ENCODE data around the gene CHAF1A. TPM values are rescaled to one million over a fixed set of nuclear protein-coding genes. Genes with fewer than 3 reads are reported as not detected.

CHAF1A gene
- total RNA-seq, 1 donor from 2014 or later: 87.8 TPM

DNA sequence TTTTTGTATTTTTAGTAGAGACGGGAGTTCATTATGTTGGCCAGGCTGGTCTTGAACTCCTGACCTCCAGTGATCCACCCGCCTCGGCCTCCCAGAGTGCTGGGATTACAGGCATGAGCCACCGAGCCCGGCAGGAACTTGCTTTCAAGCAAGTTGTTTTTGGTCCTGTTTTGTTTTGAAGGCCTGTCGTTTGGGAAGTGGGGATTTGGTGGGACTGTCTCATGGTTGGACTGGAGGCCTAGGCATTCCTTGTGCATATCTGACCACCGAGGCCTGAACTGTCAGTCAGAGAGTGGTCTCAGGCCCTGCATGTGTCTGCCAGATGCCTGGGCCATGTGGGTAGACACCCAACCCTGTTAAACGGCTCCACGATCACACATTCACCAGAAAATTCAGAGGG, 28.9 kb downstream of the CHAF1A start:
- Mint-ChIP-seq H3K36me3 (ENCODE audit: low read depth) (peaks cover 68% of the 10 kb centered on the region), H3K4me3 (ENCODE audit: low read depth) (no peak overlapping the region), H3K27me3 (ENCODE audit: low read depth) (no peaks in the 10 kb centered on the region), H3K27ac (no peak overlapping the region), H3K4me1 (ENCODE audit: low read depth) (no peaks in the 10 kb centered on the region), H3K9me3 (no peaks in the 10 kb centered on the region)
- no peak for DNase-seq (ENCODE audit: low spot score)
- intact Hi-C loops (cut with micrococcal nuclease): no loop called here

DNA sequence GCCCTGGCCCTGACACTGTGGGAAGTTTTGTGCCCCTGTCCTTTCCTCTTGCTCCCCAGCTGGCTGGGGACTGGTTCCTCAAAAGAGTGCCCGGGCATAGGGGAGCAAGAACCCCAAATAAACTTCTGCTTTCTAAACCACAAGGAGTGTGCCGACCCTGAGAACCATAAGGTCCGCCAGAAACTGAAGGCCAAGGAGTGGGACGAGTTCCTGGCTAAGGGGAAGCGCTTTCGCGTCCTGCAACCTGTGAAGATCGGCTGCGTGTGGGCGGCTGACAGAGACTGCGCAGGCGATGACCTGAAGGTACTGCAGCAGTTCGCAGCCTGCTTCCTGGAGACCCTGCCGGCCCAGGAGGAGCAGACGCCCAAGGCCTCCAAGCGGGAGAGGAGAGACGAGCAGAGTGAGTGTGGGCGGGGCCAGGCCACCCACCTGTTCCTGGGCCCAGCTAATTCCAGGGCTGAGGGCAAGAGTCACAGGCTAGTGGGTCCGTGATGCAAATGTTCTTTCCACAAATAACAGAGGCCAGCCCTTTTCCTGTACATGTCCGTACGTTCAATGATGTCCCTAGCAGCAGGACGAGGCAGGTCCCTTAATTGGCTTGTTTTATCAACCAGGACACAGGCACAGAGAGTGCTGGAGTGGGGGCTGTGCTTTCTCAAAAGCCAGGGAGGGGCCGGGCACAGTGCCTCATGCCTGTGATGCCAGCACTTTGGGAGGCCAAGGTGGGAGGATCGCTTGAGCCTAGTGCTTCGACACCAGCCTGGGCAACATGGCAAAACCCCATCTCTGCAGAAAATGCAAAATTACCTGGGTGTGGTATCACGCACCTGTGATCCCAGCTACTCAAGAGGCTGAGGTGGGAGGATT, 29.6 kb downstream of the CHAF1A start:
- no peak for DNase-seq (ENCODE audit: low spot score)
- Mint-ChIP-seq H3K4me3 (ENCODE audit: low read depth) (no peak overlapping the region), H3K36me3 (ENCODE audit: low read depth) (peaks cover 68% of the 10 kb centered on the region), H3K4me1 (ENCODE audit: low read depth) (no peaks in the 10 kb centered on the region), H3K9me3 (no peaks in the 10 kb centered on the region), H3K27ac (no peak overlapping the region), H3K27me3 (ENCODE audit: low read depth) (no peaks in the 10 kb centered on the region)
- intact Hi-C loops (cut with micrococcal nuclease): no loop called here

DNA sequence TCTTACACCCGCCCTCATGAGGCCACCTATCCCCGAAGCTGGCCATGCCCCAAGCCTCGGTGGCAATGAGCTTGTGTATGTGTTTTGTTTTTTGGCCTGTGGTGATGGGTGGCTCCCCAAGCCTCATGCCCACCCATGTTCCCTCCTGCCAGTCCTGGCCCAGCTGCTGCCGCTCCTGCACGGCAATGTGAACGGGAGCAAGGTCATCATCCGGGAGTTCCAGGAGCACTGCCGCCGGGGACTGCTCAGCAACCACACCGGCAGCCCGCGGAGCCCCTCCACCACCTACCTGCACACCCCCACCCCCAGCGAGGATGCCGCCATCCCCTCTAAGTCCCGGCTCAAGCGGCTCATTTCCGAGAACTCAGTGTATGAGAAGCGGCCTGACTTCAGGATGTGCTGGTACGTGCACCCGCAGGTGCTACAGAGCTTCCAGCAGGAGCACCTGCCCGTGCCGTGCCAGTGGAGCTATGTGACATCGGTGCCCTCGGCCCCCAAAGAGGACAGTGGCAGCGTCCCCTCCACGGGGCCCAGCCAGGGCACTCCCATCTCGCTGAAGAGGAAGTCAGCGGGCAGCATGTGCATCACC, 30.6 kb downstream of the CHAF1A start:
- no peak overlapping the region for H3K27ac Mint-ChIP-seq
- H3K27me3 Mint-ChIP-seq (ENCODE audit: low read depth): no peaks in the 10 kb centered on the region
- no peaks in the 10 kb centered on the region for H3K4me1 Mint-ChIP-seq (ENCODE audit: low read depth)
- intact Hi-C loops (cut with micrococcal nuclease): no loop called here
- H3K4me3 Mint-ChIP-seq (ENCODE audit: low read depth): no peak overlapping the region
- no peak for DNase-seq (ENCODE audit: low spot score)
- no peaks in the 10 kb centered on the region for H3K9me3 Mint-ChIP-seq
- H3K36me3 Mint-ChIP-seq (ENCODE audit: low read depth): peaks cover 70% of the 10 kb centered on the region

DNA sequence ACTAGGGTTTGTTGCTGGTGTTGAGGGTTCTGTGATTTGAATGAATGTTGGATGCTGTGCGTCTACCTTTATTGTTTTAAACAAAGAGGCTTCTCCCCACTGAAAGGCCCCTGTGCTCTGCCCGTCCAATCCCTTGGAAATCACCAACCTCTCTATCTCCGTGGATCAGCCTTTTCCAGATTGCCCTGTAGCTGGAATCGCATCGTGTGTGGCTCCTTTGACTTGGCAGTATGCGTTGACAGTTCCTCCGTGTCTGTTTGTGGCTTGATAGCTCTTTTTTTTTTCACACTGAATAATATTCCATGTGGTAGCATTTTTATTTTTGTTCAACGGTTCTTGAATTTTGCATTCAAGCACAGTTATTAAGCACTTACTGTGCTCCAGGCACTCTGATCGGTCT, 32.0 kb downstream of the CHAF1A start:
- peaks cover 63% of the 10 kb centered on the region for H3K36me3 Mint-ChIP-seq (ENCODE audit: low read depth)
- no peak overlapping the region for H3K27ac Mint-ChIP-seq

DNA sequence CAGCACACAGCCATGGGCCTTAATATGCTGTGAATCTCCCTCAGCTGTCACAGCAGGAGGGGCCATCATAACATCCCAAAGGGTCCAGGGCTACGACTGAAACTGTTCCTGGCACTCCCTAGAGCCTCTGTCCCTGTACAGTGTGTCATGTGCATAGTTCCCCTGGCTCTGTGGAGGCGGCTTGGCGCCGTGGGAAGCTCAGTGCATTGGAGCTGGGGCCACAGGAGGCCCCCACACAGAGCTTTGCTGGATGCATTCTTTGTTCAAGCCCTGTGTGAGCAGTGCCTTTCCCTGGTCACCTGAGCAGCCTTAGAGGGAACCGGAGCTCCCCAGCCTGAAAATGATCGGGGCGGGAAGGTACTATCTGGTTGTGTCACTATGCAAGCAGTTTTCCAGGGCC, 33.8 kb downstream of the CHAF1A start:
- Mint-ChIP-seq H3K9me3 (no peaks in the 10 kb centered on the region), H3K27ac (no peak overlapping the region), H3K36me3 (ENCODE audit: low read depth) (peaks cover 59% of the 10 kb centered on the region), H3K27me3 (ENCODE audit: low read depth) (no peaks in the 10 kb centered on the region), H3K4me3 (ENCODE audit: low read depth) (no peak overlapping the region), H3K4me1 (ENCODE audit: low read depth) (no peaks in the 10 kb centered on the region)
- no peak for DNase-seq (ENCODE audit: low spot score)
- intact Hi-C loops (cut with micrococcal nuclease): no loop called here

More for the DNA sequence above, 32.0 kb downstream of the CHAF1A start:
- H3K4me3 Mint-ChIP-seq (ENCODE audit: low read depth): no peak overlapping the region
- no peak for DNase-seq (ENCODE audit: low spot score)
- no peaks in the 10 kb centered on the region for H3K27me3 Mint-ChIP-seq (ENCODE audit: low read depth)
- no peaks in the 10 kb centered on the region for H3K9me3 Mint-ChIP-seq
- no peaks in the 10 kb centered on the region for H3K4me1 Mint-ChIP-seq (ENCODE audit: low read depth)
- intact Hi-C loops (cut with micrococcal nuclease): no loop called here

DNA sequence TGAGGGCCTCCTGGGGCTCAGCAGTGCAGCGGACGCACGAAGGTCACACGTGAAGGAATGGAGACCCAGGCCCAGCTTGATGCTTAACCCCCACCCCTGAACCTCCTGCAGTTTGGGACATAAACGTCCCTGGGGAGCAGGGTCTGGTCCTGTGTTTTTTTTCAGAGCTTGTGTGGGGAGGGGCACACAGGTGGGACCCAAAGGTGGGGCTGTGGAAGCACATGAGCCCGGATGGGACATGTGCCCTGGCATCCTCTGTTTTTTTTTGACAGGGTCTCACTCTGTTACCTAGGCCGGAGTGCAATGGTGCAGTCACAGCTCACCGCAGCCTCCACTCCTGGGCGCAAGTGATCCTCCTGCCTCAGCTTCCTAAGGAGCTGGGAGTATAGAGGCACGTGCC, 34.7 kb downstream of the CHAF1A start:
- intact Hi-C loops (cut with micrococcal nuclease): no loop called here
- no peak for DNase-seq (ENCODE audit: low spot score)
- Mint-ChIP-seq H3K36me3 (ENCODE audit: low read depth) (peaks cover 53% of the 10 kb centered on the region), H3K4me1 (ENCODE audit: low read depth) (no peaks in the 10 kb centered on the region), H3K9me3 (no peaks in the 10 kb centered on the region), H3K27ac (no peak overlapping the region), H3K4me3 (ENCODE audit: low read depth) (no peak overlapping the region), H3K27me3 (ENCODE audit: low read depth) (no peaks in the 10 kb centered on the region)

DNA sequence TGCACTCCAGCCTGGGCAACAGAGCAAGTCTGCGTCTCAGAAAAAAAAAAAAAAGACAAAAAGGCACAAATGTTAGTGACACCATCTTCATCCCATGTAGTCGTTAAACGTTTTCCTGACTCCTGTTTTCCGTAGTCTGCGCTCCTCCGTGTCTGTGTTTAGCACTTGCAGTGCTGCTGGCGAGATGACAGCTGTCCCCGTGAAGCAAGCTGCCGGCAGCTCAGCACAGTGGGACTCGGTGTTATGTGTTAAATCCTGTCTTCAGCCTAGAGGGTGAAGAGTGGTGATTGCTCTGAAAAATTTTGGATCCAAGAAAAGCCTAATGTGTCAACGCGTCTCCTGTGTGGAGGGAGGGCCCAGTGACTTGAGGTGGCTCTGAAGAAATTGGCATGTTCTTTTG, 36.8 kb downstream of the CHAF1A start:
- Mint-ChIP-seq H3K4me3 (ENCODE audit: low read depth) (no peak overlapping the region), H3K9me3 (no peaks in the 10 kb centered on the region), H3K27ac (no peak overlapping the region), H3K27me3 (ENCODE audit: low read depth) (no peaks in the 10 kb centered on the region), H3K4me1 (ENCODE audit: low read depth) (no peaks in the 10 kb centered on the region), H3K36me3 (ENCODE audit: low read depth) (peaks cover 41% of the 10 kb centered on the region)
- DNase-seq (ENCODE audit: low spot score): no peak
- intact Hi-C loops (cut with micrococcal nuclease): no loop called here

DNA sequence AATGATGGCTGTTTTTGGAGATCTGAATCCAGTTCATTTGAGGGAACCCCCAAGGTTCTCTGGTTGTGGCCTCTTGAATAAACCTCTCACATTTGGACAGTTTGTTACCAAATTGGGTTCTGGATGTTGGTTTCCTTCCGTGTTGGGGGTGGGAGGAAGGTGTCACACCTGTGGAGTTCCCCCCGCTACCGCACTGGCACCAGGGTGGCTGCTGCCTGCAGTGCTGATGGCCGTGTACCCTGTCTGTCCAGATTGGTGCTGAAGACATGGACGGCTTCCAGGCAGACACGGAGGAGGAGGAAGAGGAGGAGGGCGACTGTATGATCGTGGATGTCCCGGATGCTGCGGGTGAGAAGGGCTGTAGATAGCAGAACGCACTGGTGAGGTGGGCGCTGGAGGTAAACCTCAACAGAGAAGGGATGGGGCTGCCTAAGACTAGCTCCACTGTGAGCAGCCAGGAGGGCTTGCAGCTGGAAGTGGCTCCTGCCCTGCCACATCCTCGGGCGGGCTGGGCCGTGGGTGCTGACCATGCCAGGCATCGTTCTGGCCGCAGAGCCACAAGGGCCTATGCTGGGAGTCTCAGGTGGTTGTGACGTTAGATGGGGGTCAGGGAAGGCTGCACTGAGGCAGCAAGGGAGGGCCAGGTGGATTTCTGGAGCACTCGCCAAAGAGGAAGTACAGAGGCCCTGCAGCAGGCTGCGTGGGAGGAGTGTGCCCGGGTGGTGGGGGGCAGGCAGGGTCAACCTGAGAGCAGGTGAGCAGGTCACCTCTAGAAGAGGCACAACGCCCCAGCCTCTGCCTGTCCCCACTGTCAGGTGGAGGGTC, 39.8 kb downstream of the CHAF1A start:
- no peaks in the 10 kb centered on the region for H3K4me1 Mint-ChIP-seq (ENCODE audit: low read depth)
- no peak overlapping the region for H3K4me3 Mint-ChIP-seq (ENCODE audit: low read depth)
- DNase-seq (ENCODE audit: low spot score): no peak
- H3K27ac Mint-ChIP-seq: peak overlapping the region; percentile 11
- peaks cover 38% of the 10 kb centered on the region for H3K36me3 Mint-ChIP-seq (ENCODE audit: low read depth)
- H3K27me3 Mint-ChIP-seq (ENCODE audit: low read depth): no peaks in the 10 kb centered on the region
- intact Hi-C loops (cut with micrococcal nuclease): no loop called here
- no peaks in the 10 kb centered on the region for H3K9me3 Mint-ChIP-seq

DNA sequence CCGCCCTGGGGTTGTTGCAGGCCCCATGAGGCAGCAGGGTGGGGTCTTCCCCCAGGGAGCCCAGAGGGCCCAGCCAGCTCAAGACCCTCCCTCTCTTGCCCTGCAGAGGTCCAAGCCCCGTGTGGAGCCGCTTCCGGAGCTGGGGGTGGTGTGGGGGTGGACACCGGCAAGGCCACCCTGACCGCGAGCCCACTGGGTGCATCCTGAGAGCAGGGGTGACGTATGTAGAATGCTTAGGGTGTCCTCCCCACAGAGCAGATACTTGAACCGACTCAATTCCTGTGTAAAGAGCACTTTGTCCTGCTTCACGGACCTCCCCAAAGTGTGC, 40.3 kb downstream of the CHAF1A start:
- intact Hi-C loops (cut with micrococcal nuclease): no loop called here
- H3K36me3 Mint-ChIP-seq (ENCODE audit: low read depth): peaks cover 38% of the 10 kb centered on the region
- DNase-seq (ENCODE audit: low spot score): no peak
- no peak overlapping the region for H3K4me3 Mint-ChIP-seq (ENCODE audit: low read depth)
- no peaks in the 10 kb centered on the region for H3K27me3 Mint-ChIP-seq (ENCODE audit: low read depth)
- no peaks in the 10 kb centered on the region for H3K4me1 Mint-ChIP-seq (ENCODE audit: low read depth)
- no peaks in the 10 kb centered on the region for H3K9me3 Mint-ChIP-seq
- no peak overlapping the region for H3K27ac Mint-ChIP-seq

DNA sequence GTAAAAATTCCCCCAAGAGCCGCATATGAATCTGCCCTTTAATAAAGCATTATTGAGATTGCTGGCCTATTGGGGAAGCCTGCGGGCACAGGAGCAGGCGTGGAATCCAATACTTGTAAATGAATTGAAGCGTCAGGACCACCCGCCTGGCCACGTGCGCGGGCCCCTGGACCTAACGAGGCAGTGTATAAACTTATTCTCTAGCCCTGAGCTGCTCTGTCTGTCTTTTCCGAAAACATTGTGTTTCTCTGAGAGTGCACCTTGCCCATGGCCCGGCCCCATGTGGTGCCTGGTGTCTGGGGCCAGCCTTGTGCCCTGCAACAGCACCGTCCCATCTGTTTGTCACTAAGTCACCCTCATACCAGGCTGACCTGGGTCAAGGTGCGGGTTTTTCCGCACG, 40.7 kb downstream of the CHAF1A start:
- intact Hi-C loops (cut with micrococcal nuclease): no loop called here
- H3K27ac Mint-ChIP-seq: no peak overlapping the region
- H3K27me3 Mint-ChIP-seq (ENCODE audit: low read depth): no peaks in the 10 kb centered on the region
- H3K4me1 Mint-ChIP-seq (ENCODE audit: low read depth): no peaks in the 10 kb centered on the region
- H3K36me3 Mint-ChIP-seq (ENCODE audit: low read depth): peaks cover 37% of the 10 kb centered on the region
- H3K9me3 Mint-ChIP-seq: no peaks in the 10 kb centered on the region
- no peak for DNase-seq (ENCODE audit: low spot score)
- H3K4me3 Mint-ChIP-seq (ENCODE audit: low read depth): no peak overlapping the region

DNA sequence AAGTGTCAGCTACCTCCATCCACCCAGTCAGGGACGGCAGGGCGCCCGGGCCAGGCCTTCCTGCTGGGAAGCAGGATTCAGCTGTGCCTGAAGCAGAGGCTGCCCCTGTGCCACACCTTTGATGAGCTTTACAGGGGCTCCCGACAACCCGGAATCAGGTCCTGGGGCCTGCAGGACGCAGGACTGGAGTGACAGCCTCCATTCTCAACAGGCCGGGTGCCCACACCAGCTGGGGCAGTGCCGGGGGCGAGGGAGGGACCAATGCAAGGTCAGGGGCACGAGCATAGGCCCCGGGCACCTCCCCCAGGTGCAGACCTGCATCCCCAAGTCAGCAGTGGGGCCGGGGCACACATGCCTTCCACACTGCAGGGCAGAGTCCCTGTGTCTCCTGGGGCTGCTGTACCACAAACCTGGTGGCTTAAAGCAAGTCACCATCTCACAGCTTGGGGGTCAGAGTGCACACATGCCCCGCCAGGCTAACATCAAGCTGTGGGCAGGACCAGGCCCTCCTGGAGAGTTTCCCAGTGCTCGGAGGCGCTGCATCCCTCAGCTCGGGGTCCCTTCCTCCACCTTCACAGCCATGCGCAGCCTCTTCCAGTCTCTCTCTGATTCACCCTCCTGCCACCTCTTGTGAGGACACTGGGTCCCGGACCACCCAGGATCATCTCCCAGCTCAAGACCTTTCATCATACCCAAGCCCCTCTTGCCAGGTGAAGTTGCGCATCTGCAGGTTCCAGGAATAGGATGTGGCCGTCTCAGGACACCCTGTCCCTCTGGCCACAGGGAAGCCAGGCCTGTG, 41.7 kb downstream of the CHAF1A start:
- Mint-ChIP-seq H3K27ac (no peak overlapping the region), H3K4me3 (ENCODE audit: low read depth) (no peak overlapping the region), H3K36me3 (ENCODE audit: low read depth) (peaks cover 42% of the 10 kb centered on the region), H3K4me1 (ENCODE audit: low read depth) (no peaks in the 10 kb centered on the region), H3K9me3 (no peaks in the 10 kb centered on the region), H3K27me3 (ENCODE audit: low read depth) (no peaks in the 10 kb centered on the region)
- no peak for DNase-seq (ENCODE audit: low spot score)
- intact Hi-C loops (cut with micrococcal nuclease): no loop called here

DNA sequence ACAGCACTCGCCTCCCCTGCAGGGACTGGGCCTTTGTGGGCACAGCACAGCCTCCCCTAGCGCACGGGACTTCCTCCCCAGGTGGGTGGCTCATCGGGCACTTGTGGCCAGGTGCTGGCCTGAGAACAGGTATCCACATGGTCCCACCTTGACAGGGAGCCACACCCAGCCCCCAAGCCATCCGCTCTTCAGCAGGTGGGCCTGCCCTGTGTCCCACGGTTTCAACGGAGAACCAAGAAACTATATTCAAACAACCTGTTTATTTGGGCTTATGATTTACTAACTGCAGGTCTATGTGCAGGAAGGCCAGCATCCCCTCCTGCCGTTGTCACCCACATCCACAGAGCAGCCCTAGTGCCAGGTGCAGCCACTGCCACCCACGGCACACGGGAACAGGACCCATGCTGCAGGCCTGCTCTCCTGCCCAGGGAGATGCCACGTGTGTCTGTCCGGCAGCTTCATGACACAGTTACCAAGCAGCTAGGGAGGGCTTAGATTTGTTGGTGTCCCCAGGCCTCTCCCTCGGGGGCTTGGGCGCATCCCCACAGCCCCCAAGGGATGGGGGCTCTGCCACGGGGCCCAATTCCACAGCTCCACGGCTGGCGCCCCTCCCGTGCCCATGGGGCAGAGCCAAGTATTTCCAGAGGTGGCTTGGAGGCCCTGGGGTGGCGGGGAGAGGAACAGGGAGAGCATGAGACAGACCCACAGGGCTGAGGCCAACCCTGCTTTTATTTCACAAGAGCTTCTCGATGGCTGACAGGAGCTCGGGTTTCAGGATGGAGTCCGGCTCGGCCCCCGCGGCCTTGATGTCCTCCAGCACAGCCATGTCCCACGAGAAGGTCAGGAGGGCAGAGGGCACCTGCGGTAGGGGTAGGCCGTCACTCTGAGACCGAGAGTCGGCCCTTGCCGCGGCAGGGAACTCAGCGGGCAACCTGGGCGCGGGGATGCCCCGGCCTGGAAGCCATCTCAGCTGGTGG, 42.6 kb downstream of the CHAF1A start:
- intact Hi-C loops (cut with micrococcal nuclease): no loop called here
- H3K27me3 Mint-ChIP-seq (ENCODE audit: low read depth): no peaks in the 10 kb centered on the region
- H3K4me1 Mint-ChIP-seq (ENCODE audit: low read depth): no peaks in the 10 kb centered on the region
- no peak for DNase-seq (ENCODE audit: low spot score)
- peaks cover 43% of the 10 kb centered on the region for H3K36me3 Mint-ChIP-seq (ENCODE audit: low read depth)
- no peak overlapping the region for H3K4me3 Mint-ChIP-seq (ENCODE audit: low read depth)
- no peak overlapping the region for H3K27ac Mint-ChIP-seq
- no peaks in the 10 kb centered on the region for H3K9me3 Mint-ChIP-seq
